Adrenal gland (tissue), 5 donors: Measurements from ENCODE around the gene PRPF31.

Source experiments
- POLR2A ChIP-seq, 2 donors: fragments of 450-650 bp; IDR thresholded peaks; one replicate each; pipeline ENCODE4 v1.6.1; 2017; ENCODE audit warnings: antibody characterized with exemption in 2 of 2, mild to moderate bottlenecking in 2 of 2, moderate library complexity in 1 of 2
- TF ChIP-seq, protein P1 (sequence below), 6 experiments: fragments of 450-650 bp in 4 of 6; fragments of 200-600 bp in 2 of 6; sonication (generic) in 1 of 6; IDR thresholded peaks; 1 replicate in 5 of 6; 2 replicates in 1 of 6; pipeline versions ENCODE4 v1.5.1 to v1.8.0; 2016 to 2021; ENCODE audit warnings: antibody characterized with exemption in 6 of 6, mild to moderate bottlenecking in 2 of 6, moderate library complexity in 1 of 6
- donor health status: DM: no; HTN: no; CAD: no.

DNA sequence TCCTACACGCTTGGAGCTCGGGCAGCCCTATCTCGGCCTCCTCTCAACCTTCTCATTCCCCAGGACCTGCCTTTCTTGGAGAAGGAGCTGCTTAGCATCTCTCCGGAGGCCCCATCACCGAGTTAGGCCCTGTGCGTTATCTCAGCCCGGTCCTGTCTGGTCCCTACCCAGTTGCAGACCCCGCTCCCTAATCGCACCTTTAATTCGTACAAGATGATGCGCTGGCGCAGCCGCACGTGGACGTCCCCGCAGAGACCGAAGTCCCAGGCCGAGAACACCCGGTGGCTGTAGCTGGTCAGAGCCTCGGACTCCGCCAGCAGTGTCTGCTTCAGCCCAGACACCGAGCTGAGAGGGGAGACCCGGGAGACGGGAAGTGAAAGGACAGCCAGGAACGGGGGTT is 49.7 kb downstream of the PRPF31 start:
- TF ChIP-seq, protein P1, sequence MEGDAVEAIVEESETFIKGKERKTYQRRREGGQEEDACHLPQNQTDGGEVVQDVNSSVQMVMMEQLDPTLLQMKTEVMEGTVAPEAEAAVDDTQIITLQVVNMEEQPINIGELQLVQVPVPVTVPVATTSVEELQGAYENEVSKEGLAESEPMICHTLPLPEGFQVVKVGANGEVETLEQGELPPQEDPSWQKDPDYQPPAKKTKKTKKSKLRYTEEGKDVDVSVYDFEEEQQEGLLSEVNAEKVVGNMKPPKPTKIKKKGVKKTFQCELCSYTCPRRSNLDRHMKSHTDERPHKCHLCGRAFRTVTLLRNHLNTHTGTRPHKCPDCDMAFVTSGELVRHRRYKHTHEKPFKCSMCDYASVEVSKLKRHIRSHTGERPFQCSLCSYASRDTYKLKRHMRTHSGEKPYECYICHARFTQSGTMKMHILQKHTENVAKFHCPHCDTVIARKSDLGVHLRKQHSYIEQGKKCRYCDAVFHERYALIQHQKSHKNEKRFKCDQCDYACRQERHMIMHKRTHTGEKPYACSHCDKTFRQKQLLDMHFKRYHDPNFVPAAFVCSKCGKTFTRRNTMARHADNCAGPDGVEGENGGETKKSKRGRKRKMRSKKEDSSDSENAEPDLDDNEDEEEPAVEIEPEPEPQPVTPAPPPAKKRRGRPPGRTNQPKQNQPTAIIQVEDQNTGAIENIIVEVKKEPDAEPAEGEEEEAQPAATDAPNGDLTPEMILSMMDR (IDR thresholded peaks at IDR 0.05), result no peak
- no peak for TF ChIP-seq POLR2A (IDR thresholded peaks at IDR 0.05)
